A549 (cell line): ENCODE measurements around the gene MYO1E. TPM values are rescaled to one million over a fixed set of nuclear protein-coding genes. Genes with fewer than 3 reads are reported as not detected.
A peak's percentile ranks its signal among the peaks of the same experiment; 100 is the strongest.

Source experiments
- ATAC-seq, 2 experiments: fragments of 200-7000 bp in 1 of 2; fragments of >200 bp in 1 of 2; cut with Nextera tagmentation in 1 of 2; cut with Tn5 transposase in 1 of 2; 3 replicates each; pipeline versions ENCODE4 v1.8.0 to v1.9.1; 2018 to 2020; ENCODE audit warnings: mild to moderate bottlenecking in 1 of 2, moderate library complexity in 1 of 2
- CTCF ChIA-PET: fragments of 300-600 bp; sonication (Branson Sonifier 250); formaldehyde crosslinking; extraction: SDS; loops from one replicate; lab custom pipeline; 2021; ENCODE audit warnings: antibody characterized with exemption, inconsistent platforms; lab: Yijun Ruan, JAX
- POLR2A ChIA-PET: fragments of 350-600 bp; formaldehyde crosslinking; extraction: SDS; loops from one replicate; lab custom pipeline; 2021; ENCODE audit warnings: antibody characterized with exemption, inconsistent platforms; lab: Yijun Ruan, JAX
- DNase-seq, 2 experiments: peaks; one replicate each; pipeline versions ENCODE4 v3.0.0 to v3.0.0-alpha.2; 2011 to 2016; ENCODE audit warnings: low read depth in 1 of 2, low spot score in 1 of 2
- FAIRE-seq: peaks from 2 replicates; lab custom pipeline; 2011; peaks lifted over from hg19 to GRCh38; lab: Jason Lieb, UNC
- H3K27ac ChIP-seq, 2 experiments: fragments of >200 bp; sonication (Bioruptor Twin); formaldehyde crosslinking; 3 replicates each; pipeline ENCODE4 v1.5.1; 2016 to 2017
- H3K4me1 ChIP-seq: fragments of >200 bp; sonication (Bioruptor Twin); formaldehyde crosslinking; 3 replicates; pipeline ENCODE4 v1.6.1; 2016
- H3K4me2 ChIP-seq: fragments of >200 bp; sonication (Bioruptor Twin); formaldehyde crosslinking; 3 replicates; pipeline ENCODE4 v1.6.1; 2016
- H3K4me3 ChIP-seq: fragments of >200 bp; sonication (Bioruptor Twin); formaldehyde crosslinking; 3 replicates; pipeline ENCODE4 v1.5.1; 2016
- H3K9me3 ChIP-seq: fragments of >200 bp; sonication (Bioruptor Twin); formaldehyde crosslinking; 3 replicates; pipeline ENCODE4 v1.6.1; 2016
- ATOH8 ChIP-seq: fragments of 250-450 bp; sonication (Bioruptor Pico); IDR thresholded peaks from 2 replicates; pipeline ENCODE4 v1.5.0; 2020; ENCODE audit warnings: low read depth, mild to moderate bottlenecking, moderate library complexity
- BHLHE40 ChIP-seq: IDR thresholded peaks from 2 replicates; pipeline ENCODE4 v1.6.1; 2012; ENCODE audit warnings: low read depth, low read length, inconsistent platforms
- CTCF ChIP-seq: fragments of >200 bp; sonication (Bioruptor Twin); formaldehyde crosslinking; IDR thresholded peaks from 3 replicates; pipeline ENCODE4 v1.5.1; 2016
- E2F6 ChIP-seq: IDR thresholded peaks from 2 replicates; pipeline ENCODE4 v1.6.1; 2012; ENCODE audit warnings: low read depth, borderline replicate concordance
- EHF ChIP-seq: fragments of 250-450 bp; sonication (Bioruptor Pico); IDR thresholded peaks from 2 replicates; pipeline ENCODE4 v1.5.0; 2020; ENCODE audit warnings: mild to moderate bottlenecking
- FOSL2 ChIP-seq, 2 experiments: fragments of 450-650 bp in 1 of 2; fragments of >200 bp in 1 of 2; sonication (Bioruptor Twin) in 1 of 2; formaldehyde crosslinking; IDR thresholded peaks; 2 replicates each; pipeline versions ENCODE4 v1.5.0 to v1.6.1; 2016 to 2020; ENCODE audit warnings: mild to moderate bottlenecking in 1 of 2, moderate library complexity in 1 of 2
- HES2 ChIP-seq: fragments of >200 bp; sonication (Bioruptor Twin); formaldehyde crosslinking; IDR thresholded peaks from 2 replicates; pipeline ENCODE4 v1.6.1; 2016
- HMGXB4 ChIP-seq: fragments of 250-450 bp; sonication (Bioruptor Pico); IDR thresholded peaks from 2 replicates; pipeline ENCODE4 v1.5.0; 2021; ENCODE audit warnings: mild to moderate bottlenecking, moderate library complexity, borderline replicate concordance
- HOXA7 ChIP-seq: fragments of 250-450 bp; sonication (Bioruptor Pico); IDR thresholded peaks from 2 replicates; pipeline ENCODE4 v1.5.0; 2020; ENCODE audit warnings: mild to moderate bottlenecking, moderate library complexity
- KDM5A ChIP-seq: fragments of 200-600 bp; sonication (generic); IDR thresholded peaks from 2 replicates; pipeline ENCODE4 v1.6.1; 2016; ENCODE audit warnings: antibody characterized with exemption, mild to moderate bottlenecking
- NFE2L2 ChIP-seq: fragments of 150-350 bp; conservative IDR thresholded peaks from 2 replicates; pipeline ENCODE4 v1.6.1; 2014; ENCODE audit warnings: low read length
- PBX3 ChIP-seq: IDR thresholded peaks from 2 replicates; pipeline ENCODE4 v1.6.1; 2012
- POLR2AphosphoS2 ChIP-seq: conservative IDR thresholded peaks from 2 replicates; pipeline ENCODE4 v1.6.1; 2012; ENCODE audit warnings: low read length, improper control_type of control experiment, inconsistent platforms
- RAD21 ChIP-seq, 2 experiments: fragments of >200 bp in 1 of 2; sonication (Bioruptor Twin) in 1 of 2; formaldehyde crosslinking in 1 of 2; IDR thresholded peaks in 1 of 2; conservative IDR thresholded peaks in 1 of 2; 2 replicates in 1 of 2; 3 replicates in 1 of 2; pipeline ENCODE4 v1.6.1; 2012 to 2018; ENCODE audit warnings: inconsistent platforms in 1 of 2
- SMC3 ChIP-seq: fragments of >200 bp; sonication (Bioruptor Twin); formaldehyde crosslinking; IDR thresholded peaks from 3 replicates; pipeline ENCODE4 v1.6.1; 2018; ENCODE audit warnings: inconsistent platforms
- SREBF2 ChIP-seq: fragments of 450-650 bp; IDR thresholded peaks from 2 replicates; pipeline ENCODE4 v1.6.1; 2014; ENCODE audit warnings: mild to moderate bottlenecking, moderate library complexity
- WGBS: methylation state at CpG from one replicate; pipeline ENCODE4 v1.1.6; 2017; ENCODE audit errors: missing lambda C conversion rate; 5-methylcytosine and 5-hydroxymethylcytosine counted together
- polyA plus RNA-seq, 4 experiments: library from polyadenylated mRNA; depleted of rRNA in 3 of 4; stranded (reverse); fragments of >200 nt; fragmentation: RNase III in 1 of 4; extraction: RNeasy Plus Mini Kit Qiagen cat#74134 plus additional on column Dnase treatment in 1 of 4; gene quantifications; 2 replicates in 3 of 4; 3 replicates in 1 of 4; pipeline ENCODE4 v1.2.3, GENCODE V29; 2011 to 2017

Gene MYO1E
- polyA plus RNA-seq, 2 of the 4 experiments (the other 2 are of a cell fraction), result 202 to 497 TPM

- ChIA-PET CTCF (interaction anchor here (0.6 to 1.8 kb wide), 7 partner anchors 120 to 264 kb away, joined by 3 to 6 read pairs (median 3); no protein-coding TSS in a partner anchor), POLR2A (interaction anchor here (0.6 to 1.2 kb wide), 39 partner anchors 8 to 602 kb away, joined by 3 to 15 read pairs (median 3); partner anchors contain the start of gene MINDY2)
- peaks cover 51% of the 10 kb centered on the region for H3K4me1 ChIP-seq
- peak overlapping the region; percentile 91 to 92 for H3K27ac ChIP-seq
- DNase-seq (no peak), ATAC-seq (no peak), FAIRE-seq (no peak)
- H3K4me3 ChIP-seq, result peak overlapping the region; percentile 96
- H3K4me2 ChIP-seq, result peak overlapping the region; percentile 90
- H3K9me3 ChIP-seq, result no peaks in the 10 kb centered on the region
- WGBS, result 0% methylated on average over 6 of the region's 6 CpGs
- TF ChIP-seq E2F6, result 0 out of 2 replicates have a peak, but pooled peaks have one; percentile 52
- 0 out of 2 replicates have a peak, but pooled peaks have one; percentile 4 for TF ChIP-seq BHLHE40
- TF ChIP-seq POLR2AphosphoS2, result no peak
- 0 out of 2 replicates have a peak, but pooled peaks have one; percentile 47 for TF ChIP-seq HOXA7 (CRISPR knock-in tag)
- TF ChIP-seq, all 56 proteins: peak for 3
These were observed 544 bp upstream of the MYO1E start for GRCh38 chr15:59373215-59373614.

- Histone ChIP-seq H3K4me3 (peak overlapping the region; percentile 96), H3K27ac (peak overlapping the region; percentile 91 to 92), H3K9me3 (no peaks in the 10 kb centered on the region), H3K4me2 (peak overlapping the region; percentile 89), H3K4me1 (peaks cover 53% of the 10 kb centered on the region)
- FAIRE-seq, result no peak
- peak in 1 of 2 experiments; percentile 46 for DNase-seq
- TF ChIP-seq EHF (CRISPR knock-in tag) (no peak), ATOH8 (no peak), CTCF (no peak), SREBF2 (no peak), PBX3 (no peak), HES2 (no peak), HMGXB4 (CRISPR knock-in tag) (no peak), FOSL2 (IDR thresholded peaks at IDR 0.05) (no peak), FOSL2 (CRISPR knock-in tag; IDR thresholded peaks at IDR 0.05) (no peak), KDM5A (no peak), RAD21 (conservative IDR thresholded peaks at IDR 0.05 in 1 of 2, IDR thresholded peaks at IDR 0.05 in 1 of 2) (0 out of 5 replicates have a peak, but pooled peaks of 1 of the 2 experiments have one; percentile 5), NFE2L2 (no peak), SMC3 (peak; percentile 16; the same call in 1 of the 3 replicates)
- ATAC-seq, result peak; percentile 36 to 46
- ChIA-PET POLR2A (interaction anchor here (0.9 to 1.2 kb wide), 4 partner anchors 9 to 72 kb away, joined by 3 to 5 read pairs (median 4); no protein-coding TSS in a partner anchor), CTCF (interaction anchor here (0.9 to 1.2 kb wide), 6 partner anchors 11 to 197 kb away, joined by 3 to 4 read pairs (median 3); no protein-coding TSS in a partner anchor)
- WGBS, result 2% methylated on average over 26 of the region's 93 CpGs
These were observed 966 bp downstream of the MYO1E start for GRCh38 chr15:59371458-59372351.
